SU-DHL-6 (cell line): ENCODE data around the gene LRRC8E.

Source experiments
- H2AFZ ChIP-seq: fragments of 200-600 bp; sonication (generic); 2 replicates; pipeline ENCODE4 v1.6.1; 2014; ENCODE audit warnings: low read depth, mild to moderate bottlenecking, moderate library complexity, mixed read lengths, antibody characterized with exemption, low read length; ENCODE audit not compliant: severe bottlenecking
- H3F3A ChIP-seq: fragments of 200-600 bp; shearing (Covaris generic); 2 replicates; pipeline ENCODE4 v1.6.0; 2016; ENCODE audit warnings: antibody characterized with exemption, mild to moderate bottlenecking; ENCODE audit not compliant: insufficient read depth
- H3K27ac ChIP-seq: fragments of 200-600 bp; sonication (generic); 2 replicates; pipeline ENCODE4 v1.5.1; 2016; ENCODE audit warnings: low read depth, mild to moderate bottlenecking, low read length, moderate library complexity, mixed read lengths
- H3K27me3 ChIP-seq: fragments of 200-600 bp; sonication (generic), shearing (Covaris generic); 2 replicates; pipeline ENCODE4 v1.6.0; 2014; ENCODE audit warnings: mild to moderate bottlenecking, low read length
- H3K36me3 ChIP-seq: fragments of 200-600 bp; sonication (generic); 2 replicates; pipeline ENCODE4 v1.6.1; 2014; ENCODE audit warnings: mild to moderate bottlenecking, low read length, mixed read lengths
- H3K4me2 ChIP-seq: fragments of 300-600, 200-600 bp; shearing (Covaris generic), sonication (generic); 2 replicates; pipeline ENCODE4 v1.6.0; 2014; ENCODE audit warnings: low read length, low read depth, mild to moderate bottlenecking; ENCODE audit not compliant: poor library complexity, severe bottlenecking
- H3K4me3 ChIP-seq: fragments of 200-600 bp; sonication (generic); 2 replicates; pipeline ENCODE4 v1.5.1; 2014; ENCODE audit warnings: antibody characterized with exemption, low read length, mild to moderate bottlenecking, mixed read lengths; ENCODE audit not compliant: insufficient read depth, poor library complexity, severe bottlenecking
- H3K79me2 ChIP-seq: fragments of 200-600 bp; sonication (generic); 2 replicates; pipeline ENCODE4 v1.6.1; 2014; ENCODE audit warnings: mild to moderate bottlenecking, low read length, moderate library complexity; ENCODE audit not compliant: insufficient read depth
- H3K9ac ChIP-seq: fragments of 200-600 bp; sonication (generic); 2 replicates; pipeline ENCODE4 v1.7.0; 2014; ENCODE audit warnings: mild to moderate bottlenecking, low read length
- H3K9me2 ChIP-seq: fragments of 200-600 bp; sonication (generic); replicated peaks from 2 replicates; pipeline ENCODE4 v1.6.1; 2014; ENCODE audit warnings: low read length; ENCODE audit not compliant: insufficient read depth
- H3K9me3 ChIP-seq: fragments of 200-600 bp; sonication (generic); 2 replicates; pipeline ENCODE4 v1.6.1; 2014; ENCODE audit warnings: low read length, mixed read lengths; ENCODE audit not compliant: insufficient read depth
- H4K20me1 ChIP-seq: fragments of 200-600 bp; sonication (generic); 2 replicates; pipeline ENCODE4 v1.6.1; 2014; ENCODE audit warnings: low read depth, mild to moderate bottlenecking, antibody characterized with exemption, low read length, moderate library complexity, mixed read lengths
- CTCF ChIP-seq: fragments of 200-600 bp; sonication (generic); IDR thresholded peaks from one replicate; pipeline ENCODE4 v1.5.1; 2017; ENCODE audit warnings: antibody characterized with exemption, mild to moderate bottlenecking, low read length, moderate library complexity; ENCODE audit not compliant: insufficient read depth, poor library complexity, severe bottlenecking
- EZH2phosphoT487 ChIP-seq: fragments of 200-600 bp; sonication (generic), shearing (Covaris generic); conservative IDR thresholded peaks from 2 replicates; pipeline ENCODE4 v1.6.1; 2018; ENCODE audit warnings: mild to moderate bottlenecking, antibody characterized with exemption, low read length, moderate library complexity, mixed read lengths

The LRRC8E gene

DNA sequence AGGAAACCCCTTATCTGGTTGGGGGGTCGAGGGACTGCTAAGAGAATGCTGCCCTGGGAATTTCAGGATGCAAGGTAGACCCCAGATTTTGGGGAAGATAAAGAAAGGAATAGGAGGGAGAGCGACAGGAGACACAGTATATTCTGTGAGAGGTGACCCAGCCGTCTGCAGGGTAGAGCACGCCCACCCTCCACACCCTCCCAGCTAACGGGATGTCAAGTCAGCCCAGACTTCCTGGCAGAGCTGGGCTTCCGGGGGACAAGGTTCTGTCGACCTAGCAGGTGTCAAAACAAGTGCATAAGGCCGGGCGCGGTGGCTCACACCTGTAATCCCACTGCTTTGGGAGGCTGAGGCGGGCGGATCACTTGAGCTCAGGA, 13.4 kb upstream of the LRRC8E start:
- no peaks in the 10 kb centered on the region for H3K27me3 ChIP-seq
- H3K9ac ChIP-seq: no peak overlapping the region
- TF ChIP-seq CTCF: no peak
- peaks cover 11% of the 10 kb centered on the region for H3F3A ChIP-seq
- no peak overlapping the region for H3K4me2 ChIP-seq
- no peaks in the 10 kb centered on the region for H3K79me2 ChIP-seq
- H2AFZ ChIP-seq: no peak overlapping the region
- H3K4me3 ChIP-seq: no peak overlapping the region
- no peaks in the 10 kb centered on the region for H3K9me3 ChIP-seq
- no peak overlapping the region for H3K27ac ChIP-seq
- H3K36me3 ChIP-seq: no peaks in the 10 kb centered on the region
- H4K20me1 ChIP-seq: no peaks in the 10 kb centered on the region
- H3K9me2 ChIP-seq: no peaks in the 10 kb centered on the region

DNA sequence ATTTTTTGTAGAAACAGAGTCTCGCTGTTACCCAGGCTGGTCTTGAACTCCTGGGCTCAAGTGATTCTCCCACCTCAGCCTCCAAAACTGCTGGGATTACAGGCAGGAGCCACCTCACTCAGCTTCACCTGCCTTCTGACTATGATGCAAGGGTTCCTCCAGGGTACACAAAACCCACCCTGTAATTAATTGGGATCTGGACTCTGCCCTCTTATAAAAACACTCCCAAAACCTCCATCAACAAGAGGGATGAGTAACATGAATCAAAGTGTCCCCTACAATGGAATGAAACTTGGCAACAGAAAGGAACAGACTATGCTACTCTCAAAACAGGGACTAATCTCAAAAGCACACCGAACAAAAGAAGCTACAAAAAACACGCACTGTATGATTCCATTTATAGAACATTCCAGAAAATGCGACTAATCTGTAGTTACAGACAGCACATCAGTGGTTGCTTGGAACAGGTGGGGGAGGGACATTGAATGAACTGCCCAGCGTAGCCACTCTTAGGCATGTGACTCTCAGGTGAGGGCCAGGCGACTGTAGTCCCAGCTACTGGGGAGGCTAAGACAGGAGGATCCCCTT, 11.0 kb upstream of the LRRC8E start:
- Histone ChIP-seq H3K9me2 (no peaks in the 10 kb centered on the region), H3K27ac (no peak overlapping the region), H3K27me3 (no peaks in the 10 kb centered on the region), H2AFZ (no peak overlapping the region), H3K4me2 (no peak overlapping the region), H3K36me3 (no peaks in the 10 kb centered on the region), H3K79me2 (no peaks in the 10 kb centered on the region), H3K9ac (no peak overlapping the region), H3K4me3 (no peak overlapping the region), H4K20me1 (no peaks in the 10 kb centered on the region), H3F3A (no peaks in the 10 kb centered on the region), H3K9me3 (no peaks in the 10 kb centered on the region)
- TF ChIP-seq CTCF (no peak), EZH2phosphoT487 (no peak)

DNA sequence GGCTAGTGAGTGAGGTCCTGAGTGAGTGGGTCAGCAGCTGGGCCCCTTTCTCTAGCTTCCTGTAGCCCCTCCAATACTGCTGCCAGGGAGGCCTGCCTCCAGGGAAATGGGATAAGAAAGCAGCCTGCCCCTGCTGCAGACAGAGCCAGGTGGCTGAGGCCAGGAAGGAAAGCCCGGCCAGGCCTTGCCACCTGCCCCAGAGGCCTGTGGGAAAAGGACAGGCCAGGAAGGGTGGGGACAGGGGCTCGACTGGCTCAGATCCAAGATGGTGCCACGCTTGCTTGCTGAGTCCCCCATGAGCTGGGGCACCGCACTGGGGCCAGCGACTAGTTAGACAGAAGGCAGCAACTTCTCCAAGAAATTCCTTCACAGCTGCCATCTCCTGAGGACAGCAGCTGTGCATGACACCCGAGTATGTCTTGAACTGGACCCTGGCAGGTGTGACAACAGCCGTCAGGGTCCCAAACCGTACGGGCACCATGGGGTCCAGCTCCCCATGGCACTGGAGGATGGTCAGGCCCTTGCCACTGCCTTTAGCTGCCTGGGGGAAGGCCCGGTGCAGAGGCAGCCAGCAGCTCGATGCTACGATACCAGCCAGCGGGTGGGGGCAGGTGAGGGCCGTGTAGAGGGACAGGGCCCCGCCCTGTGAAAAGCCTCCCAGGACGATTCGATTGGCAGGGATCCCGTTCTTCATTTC, 9.1 kb upstream of the LRRC8E start:
- no peak overlapping the region for H3K4me2 ChIP-seq
- no peaks in the 10 kb centered on the region for H3K9me3 ChIP-seq
- no peaks in the 10 kb centered on the region for H4K20me1 ChIP-seq
- H3F3A ChIP-seq: no peaks in the 10 kb centered on the region
- H3K4me3 ChIP-seq: no peak overlapping the region
- TF ChIP-seq CTCF: no peak
- TF ChIP-seq EZH2phosphoT487: no peak
- no peaks in the 10 kb centered on the region for H3K9me2 ChIP-seq
- H3K79me2 ChIP-seq: no peaks in the 10 kb centered on the region
- H2AFZ ChIP-seq: no peak overlapping the region
- H3K36me3 ChIP-seq: no peaks in the 10 kb centered on the region
- H3K9ac ChIP-seq: no peak overlapping the region
- no peaks in the 10 kb centered on the region for H3K27me3 ChIP-seq
- no peak overlapping the region for H3K27ac ChIP-seq
